ENCODE measurements around the gene ISM2. TPM values are rescaled to one million over a fixed set of nuclear protein-coding genes. Genes with fewer than 3 reads are reported as not detected.

ISM2 gene
- total and polyA plus RNA-seq, 10 of the 15 experiments (the other 5 are each of a cell fraction or from before 2014, with no cell fraction given): 0.03 TPM; not detected in 9

DNA sequence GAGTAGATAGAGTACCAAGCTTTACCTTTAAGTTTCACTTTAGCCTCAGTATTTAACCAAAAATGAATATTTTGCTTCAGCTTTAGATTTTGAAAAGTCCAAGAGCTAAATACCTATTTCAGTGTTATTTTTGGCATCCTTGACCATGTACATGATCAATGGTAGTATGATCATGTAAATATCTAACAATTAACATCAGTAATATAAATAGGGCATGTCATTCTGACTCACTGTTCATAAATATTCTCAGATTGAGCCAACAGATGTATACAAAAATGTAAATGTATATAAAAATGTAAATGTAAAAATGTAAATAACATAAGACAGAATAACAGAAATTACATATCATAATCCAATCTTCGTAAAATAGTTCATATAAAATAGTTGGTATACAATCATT is 60.0 kb downstream of the ISM2 start:
- no peak for ATAC-seq
- POLR2A ChIA-PET: interaction anchor here (0.5 kb wide), 1 partner anchor 320 kb away, joined by 4 read pairs; no protein-coding TSS in a partner anchor

DNA sequence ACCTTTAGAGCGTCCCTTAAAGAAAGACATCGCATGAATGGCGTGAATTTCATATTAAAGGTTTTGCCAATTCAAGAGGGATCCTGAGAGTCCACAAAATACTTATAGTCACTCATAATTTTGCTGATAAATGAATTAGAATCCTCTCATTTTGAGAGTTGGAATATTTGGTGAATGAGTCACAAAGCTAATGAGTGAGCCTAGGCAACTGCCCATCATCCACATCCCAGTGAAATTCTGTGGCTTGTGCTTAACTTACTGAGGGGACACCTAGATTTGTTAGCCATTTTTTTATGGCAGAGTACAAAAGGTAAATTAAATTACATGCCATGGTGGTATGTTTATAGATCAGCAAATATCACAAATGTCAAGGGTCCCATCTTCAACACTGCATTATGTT is 62.6 kb downstream of the ISM2 start:
- no peak for DNase-seq (ENCODE audit: low read depth, low spot score)
- POLR2A ChIA-PET: no interaction called here
- Histone ChIP-seq H2AFZ (ENCODE audit: control insufficient read depth, low read depth, low read length) (no peak overlapping the region), H3K9ac (ENCODE audit: control insufficient read depth, insufficient read depth, low read length) (no peak overlapping the region), H3K36me3 (ENCODE audit: control insufficient read depth in 2 of 2, insufficient read depth in 2 of 2, low read length in 1 of 2) (peaks cover 1 to 20% of the 10 kb centered on the region in 2 experiments; a peak in 3 of 4 replicates), H3K27me3 (replicated peaks in 1 of 2; ENCODE audit: control insufficient read depth in 2 of 2, insufficient read depth in 2 of 2, low read length in 1 of 2) (no peaks in the 10 kb centered on the region), H3K9me3 (replicated peaks; ENCODE audit: control insufficient read depth, insufficient read depth, low read length) (no peaks in the 10 kb centered on the region), H4K20me1 (ENCODE audit: control insufficient read depth, insufficient read depth) (no peaks in the 10 kb centered on the region), H3K79me2 (ENCODE audit: control insufficient read depth, insufficient read depth, low read length) (no peaks in the 10 kb centered on the region), H3K27ac (ENCODE audit: control insufficient read depth, insufficient read depth) (no peak overlapping the region), H3K4me2 (ENCODE audit: control insufficient read depth, insufficient read depth) (no peak overlapping the region), H3K4me1 (ENCODE audit: control insufficient read depth, insufficient read depth, low read length) (no peaks in the 10 kb centered on the region), H3K4me3 (no peak overlapping the region)
- RAD21 ChIA-PET (ENCODE audit: unreplicated experiment): no interaction called here
- no peak for ATAC-seq
- in situ Hi-C loops (cut with MboI): no loop called here
- TF ChIP-seq, protein P1, sequence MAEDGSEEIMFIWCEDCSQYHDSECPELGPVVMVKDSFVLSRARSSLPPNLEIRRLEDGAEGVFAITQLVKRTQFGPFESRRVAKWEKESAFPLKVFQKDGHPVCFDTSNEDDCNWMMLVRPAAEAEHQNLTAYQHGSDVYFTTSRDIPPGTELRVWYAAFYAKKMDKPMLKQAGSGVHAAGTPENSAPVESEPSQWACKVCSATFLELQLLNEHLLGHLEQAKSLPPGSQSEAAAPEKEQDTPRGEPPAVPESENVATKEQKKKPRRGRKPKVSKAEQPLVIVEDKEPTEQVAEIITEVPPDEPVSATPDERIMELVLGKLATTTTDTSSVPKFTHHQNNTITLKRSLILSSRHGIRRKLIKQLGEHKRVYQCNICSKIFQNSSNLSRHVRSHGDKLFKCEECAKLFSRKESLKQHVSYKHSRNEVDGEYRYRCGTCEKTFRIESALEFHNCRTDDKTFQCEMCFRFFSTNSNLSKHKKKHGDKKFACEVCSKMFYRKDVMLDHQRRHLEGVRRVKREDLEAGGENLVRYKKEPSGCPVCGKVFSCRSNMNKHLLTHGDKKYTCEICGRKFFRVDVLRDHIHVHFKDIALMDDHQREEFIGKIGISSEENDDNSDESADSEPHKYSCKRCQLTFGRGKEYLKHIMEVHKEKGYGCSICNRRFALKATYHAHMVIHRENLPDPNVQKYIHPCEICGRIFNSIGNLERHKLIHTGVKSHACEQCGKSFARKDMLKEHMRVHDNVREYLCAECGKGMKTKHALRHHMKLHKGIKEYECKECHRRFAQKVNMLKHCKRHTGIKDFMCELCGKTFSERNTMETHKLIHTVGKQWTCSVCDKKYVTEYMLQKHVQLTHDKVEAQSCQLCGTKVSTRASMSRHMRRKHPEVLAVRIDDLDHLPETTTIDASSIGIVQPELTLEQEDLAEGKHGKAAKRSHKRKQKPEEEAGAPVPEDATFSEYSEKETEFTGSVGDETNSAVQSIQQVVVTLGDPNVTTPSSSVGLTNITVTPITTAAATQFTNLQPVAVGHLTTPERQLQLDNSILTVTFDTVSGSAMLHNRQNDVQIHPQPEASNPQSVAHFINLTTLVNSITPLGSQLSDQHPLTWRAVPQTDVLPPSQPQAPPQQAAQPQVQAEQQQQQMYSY (CRISPR knock-in tag; IDR thresholded peaks at IDR 0.05): no peak
- TF ChIP-seq RCOR1 (conservative IDR thresholded peaks at IDR 0.05; ENCODE audit: low read depth, low read length) (no peak), TCF3 (IDR thresholded peaks at IDR 0.05; ENCODE audit: borderline replicate concordance, insufficient read depth, low read depth, low read length) (no peak), NFYB (IDR thresholded peaks at IDR 0.05; ENCODE audit: insufficient read depth, low read depth, low read length) (no peak), HCFC1 (IDR thresholded peaks at IDR 0.05; ENCODE audit: low read length) (no peak), YY1 (IDR thresholded peaks at IDR 0.05; ENCODE audit: low read depth, low read length) (no peak)
- TF ChIP-seq, protein P2, sequence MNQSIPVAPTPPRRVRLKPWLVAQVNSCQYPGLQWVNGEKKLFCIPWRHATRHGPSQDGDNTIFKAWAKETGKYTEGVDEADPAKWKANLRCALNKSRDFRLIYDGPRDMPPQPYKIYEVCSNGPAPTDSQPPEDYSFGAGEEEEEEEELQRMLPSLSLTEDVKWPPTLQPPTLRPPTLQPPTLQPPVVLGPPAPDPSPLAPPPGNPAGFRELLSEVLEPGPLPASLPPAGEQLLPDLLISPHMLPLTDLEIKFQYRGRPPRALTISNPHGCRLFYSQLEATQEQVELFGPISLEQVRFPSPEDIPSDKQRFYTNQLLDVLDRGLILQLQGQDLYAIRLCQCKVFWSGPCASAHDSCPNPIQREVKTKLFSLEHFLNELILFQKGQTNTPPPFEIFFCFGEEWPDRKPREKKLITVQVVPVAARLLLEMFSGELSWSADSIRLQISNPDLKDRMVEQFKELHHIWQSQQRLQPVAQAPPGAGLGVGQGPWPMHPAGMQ (IDR thresholded peaks at IDR 0.05; ENCODE audit: borderline replicate concordance): no peak
- no peak for FAIRE-seq
- WGBS (ENCODE audit: insufficient coverage, insufficient replicate concordance, low lambda C conversion rate, missing lambda C conversion rate): 90% methylated on average over 3 of the region's 3 CpGs
- no TSS peak for BruUV-seq (replicated peaks)
- SMC1A ChIA-PET (ENCODE audit: uncharacterized antibody, unreplicated experiment): no interaction called here
- CTCF ChIA-PET: no interaction called here
- intact Hi-C loops (cut with micrococcal nuclease; ENCODE audit: unreplicated experiment): no loop called here

More for the DNA sequence above, 60.0 kb downstream of the ISM2 start:
- Histone ChIP-seq H3K79me2 (ENCODE audit: control insufficient read depth, insufficient read depth, low read length) (no peaks in the 10 kb centered on the region), H3K27ac (ENCODE audit: control insufficient read depth, insufficient read depth) (no peak overlapping the region), H3K9ac (ENCODE audit: control insufficient read depth, insufficient read depth, low read length) (no peak overlapping the region), H4K20me1 (ENCODE audit: control insufficient read depth, insufficient read depth) (no peaks in the 10 kb centered on the region), H3K4me1 (ENCODE audit: control insufficient read depth, insufficient read depth, low read length) (no peaks in the 10 kb centered on the region), H3K4me3 (no peak overlapping the region), H3K27me3 (replicated peaks in 1 of 2; ENCODE audit: control insufficient read depth in 2 of 2, insufficient read depth in 2 of 2, low read length in 1 of 2) (no peaks in the 10 kb centered on the region), H3K9me3 (replicated peaks; ENCODE audit: control insufficient read depth, insufficient read depth, low read length) (no peaks in the 10 kb centered on the region), H2AFZ (ENCODE audit: control insufficient read depth, low read depth, low read length) (no peak overlapping the region), H3K36me3 (ENCODE audit: control insufficient read depth in 2 of 2, insufficient read depth in 2 of 2, low read length in 1 of 2) (peaks cover 5 to 36% of the 10 kb centered on the region in 2 experiments), H3K4me2 (ENCODE audit: control insufficient read depth, insufficient read depth) (no peak overlapping the region)
- in situ Hi-C loops (cut with MboI): no loop called here
- intact Hi-C loops (cut with micrococcal nuclease; ENCODE audit: unreplicated experiment): no loop called here
- SMC1A ChIA-PET (ENCODE audit: uncharacterized antibody, unreplicated experiment): interaction anchor here (1.3 kb wide), 1 partner anchor 88 kb away, joined by 3 read pairs; no protein-coding TSS in a partner anchor
- WGBS (ENCODE audit: insufficient coverage, insufficient replicate concordance, low lambda C conversion rate, missing lambda C conversion rate): 96% methylated on average over 1 of the region's 1 CpG
- BruUV-seq (replicated peaks): no TSS peak
- no peak for TF ChIP-seq POLR2AphosphoS2 (IDR thresholded peaks at IDR 0.05; ENCODE audit: low read depth, low read length)
- no peak for TF ChIP-seq MEF2A (IDR thresholded peaks at IDR 0.05; ENCODE audit: insufficient read depth, low read depth, low read length)
- no peak for TF ChIP-seq RAD21 (IDR thresholded peaks at IDR 0.05; ENCODE audit: insufficient read depth, low read depth, low read length)
- no peak for TF ChIP-seq FOS (IDR thresholded peaks at IDR 0.05; ENCODE audit: borderline replicate concordance, extremely low read depth, insufficient read length)
- TF ChIP-seq NRF1 (conservative IDR thresholded peaks at IDR 0.05; ENCODE audit: low read depth, low read length): no peak
- no peak for TF ChIP-seq MXI1 (IDR thresholded peaks at IDR 0.05; ENCODE audit: low read depth, low read length)
- no peak for TF ChIP-seq ESRRA (IDR thresholded peaks at IDR 0.05; ENCODE audit: low read length)
- TF ChIP-seq ETV6 (conservative IDR thresholded peaks at IDR 0.05 in 1 of 2, IDR thresholded peaks at IDR 0.05 in 1 of 2; ENCODE audit: borderline replicate concordance in 1 of 2, low read depth in 1 of 2): no peak
- no peak for TF ChIP-seq KLF5 (IDR thresholded peaks at IDR 0.05; ENCODE audit: partially characterized antibody)
- CTCF ChIA-PET: interaction anchor here (1.1 to 2.0 kb wide), 4 partner anchors 11 to 122 kb away, joined by 3 to 5 read pairs (median 3); no protein-coding TSS in a partner anchor
- DNase-seq (ENCODE audit: low read depth, low spot score) (no peak), FAIRE-seq (no peak)
- RAD21 ChIA-PET (ENCODE audit: unreplicated experiment): interaction anchor here (1.0 kb wide), 1 partner anchor 113 kb away, joined by 3 read pairs; no protein-coding TSS in a partner anchor
